Measurements from ENCODE around the gene CCDC80.

- TF ChIP-seq, protein P1, sequence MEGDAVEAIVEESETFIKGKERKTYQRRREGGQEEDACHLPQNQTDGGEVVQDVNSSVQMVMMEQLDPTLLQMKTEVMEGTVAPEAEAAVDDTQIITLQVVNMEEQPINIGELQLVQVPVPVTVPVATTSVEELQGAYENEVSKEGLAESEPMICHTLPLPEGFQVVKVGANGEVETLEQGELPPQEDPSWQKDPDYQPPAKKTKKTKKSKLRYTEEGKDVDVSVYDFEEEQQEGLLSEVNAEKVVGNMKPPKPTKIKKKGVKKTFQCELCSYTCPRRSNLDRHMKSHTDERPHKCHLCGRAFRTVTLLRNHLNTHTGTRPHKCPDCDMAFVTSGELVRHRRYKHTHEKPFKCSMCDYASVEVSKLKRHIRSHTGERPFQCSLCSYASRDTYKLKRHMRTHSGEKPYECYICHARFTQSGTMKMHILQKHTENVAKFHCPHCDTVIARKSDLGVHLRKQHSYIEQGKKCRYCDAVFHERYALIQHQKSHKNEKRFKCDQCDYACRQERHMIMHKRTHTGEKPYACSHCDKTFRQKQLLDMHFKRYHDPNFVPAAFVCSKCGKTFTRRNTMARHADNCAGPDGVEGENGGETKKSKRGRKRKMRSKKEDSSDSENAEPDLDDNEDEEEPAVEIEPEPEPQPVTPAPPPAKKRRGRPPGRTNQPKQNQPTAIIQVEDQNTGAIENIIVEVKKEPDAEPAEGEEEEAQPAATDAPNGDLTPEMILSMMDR (IDR thresholded peaks at IDR 0.05), result no peak
- no peak for TF ChIP-seq POLR2AphosphoS5 (IDR thresholded peaks at IDR 0.05)
- no peak for TF ChIP-seq EP300 (IDR thresholded peaks at IDR 0.05)
Measured at GRCh38 chr3:112593258-112593657, 47.7 kb downstream of the CCDC80 start.
